ENCODE results near the gene UBA6. TPM values are rescaled to one million over a fixed set of nuclear protein-coding genes. Genes with fewer than 3 reads are reported as not detected.

The UBA6 gene
- total RNA-seq, 1 experiment from 2014 or later, result 59.4 TPM

DNA sequence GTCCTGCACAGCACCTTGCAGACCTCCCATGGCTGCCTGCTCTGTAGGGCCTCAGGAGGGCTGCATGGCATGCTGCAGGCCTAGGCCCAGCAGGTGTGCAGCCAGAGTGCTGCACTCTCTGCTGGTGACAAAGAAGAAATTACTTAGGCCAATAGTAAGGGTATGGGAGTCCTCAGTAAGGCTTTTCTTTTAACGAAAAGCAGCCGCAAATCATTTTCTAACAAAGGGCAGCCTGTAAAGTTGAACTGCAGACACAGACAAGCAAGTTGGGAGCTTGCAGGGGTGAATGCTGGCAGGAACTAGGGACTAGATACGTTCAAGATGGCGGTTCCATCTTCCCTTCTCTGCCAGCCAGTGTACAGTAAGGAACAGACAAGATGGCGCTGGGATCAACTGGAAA lies 22.4 kb upstream of the UBA6 start:
- CTCF ChIA-PET, result no interaction called here

DNA sequence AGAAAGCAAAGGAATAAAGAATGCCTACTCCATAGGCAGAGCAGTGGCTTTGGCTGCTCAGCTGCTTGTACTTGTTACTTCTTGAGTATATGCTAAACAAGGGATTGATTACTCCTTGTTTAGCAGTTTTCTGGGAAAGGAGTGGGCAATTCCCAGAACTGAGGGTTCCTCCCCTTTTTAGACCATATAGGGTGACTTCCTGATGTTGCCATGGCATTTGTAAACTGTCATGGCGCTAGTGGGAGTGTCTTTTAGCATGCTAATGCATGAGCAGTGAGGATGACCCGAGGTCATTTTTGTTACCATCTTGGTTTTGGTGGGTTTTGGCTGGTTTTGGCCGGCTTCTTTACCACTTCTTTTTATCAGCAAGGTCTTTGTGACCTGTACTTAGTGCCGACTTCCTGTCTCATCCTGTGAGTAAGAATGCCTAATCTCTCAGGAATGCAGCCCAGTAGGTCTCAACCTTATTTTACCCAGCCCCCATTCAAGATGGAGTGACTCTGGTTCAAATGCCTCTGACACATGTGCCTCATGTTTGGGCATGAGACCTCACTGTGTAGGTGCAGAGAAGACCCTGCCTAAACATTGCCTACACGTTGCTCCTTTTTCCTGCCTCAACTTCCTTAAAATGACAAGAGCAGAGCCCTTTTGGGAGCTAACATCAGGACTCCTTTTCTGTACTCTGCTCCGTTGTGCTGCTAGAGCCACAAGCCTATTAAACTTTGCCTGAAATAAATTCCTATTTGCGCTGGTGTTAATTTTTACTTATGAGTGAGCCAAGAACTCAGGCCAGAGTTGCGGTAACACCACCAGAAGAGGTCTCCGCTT lies 21.0 kb upstream of the UBA6 start:
- no peak for DNase-seq (ENCODE audit: low read depth, low spot score)
- no peak; the same call in 1 of the 2 replicates for ATAC-seq
- H3K4me1 ChIP-seq (ENCODE audit: control insufficient read depth, insufficient read depth, low read length), result no peaks in the 10 kb centered on the region
- in situ Hi-C loops (cut with HindIII; ENCODE audit: low pct_unique_long_range_greater_than_20kb, low sequenced_read_pairs) (no loop called here), intact Hi-C loops (cut with micrococcal nuclease; ENCODE audit: unreplicated experiment) (no loop called here)
- no peaks in the 10 kb centered on the region for H3K36me3 ChIP-seq (ENCODE audit: control insufficient read depth, insufficient read depth, low read length)
- no peaks in the 10 kb centered on the region for H3K9me3 ChIP-seq (ENCODE audit: control insufficient read depth, insufficient read depth, low read depth, low read length)
- H3K4me3 ChIP-seq (ENCODE audit: low read depth in 2 of 2, low read length in 2 of 2), result no peak overlapping the region
- no peak overlapping the region for H3K27ac ChIP-seq (ENCODE audit: low read length)
- ChIA-PET CTCF (no interaction called here), POLR2A (no interaction called here)
- BruUV-seq (replicated peaks), result no TSS peak
- TF ChIP-seq, protein P1, sequence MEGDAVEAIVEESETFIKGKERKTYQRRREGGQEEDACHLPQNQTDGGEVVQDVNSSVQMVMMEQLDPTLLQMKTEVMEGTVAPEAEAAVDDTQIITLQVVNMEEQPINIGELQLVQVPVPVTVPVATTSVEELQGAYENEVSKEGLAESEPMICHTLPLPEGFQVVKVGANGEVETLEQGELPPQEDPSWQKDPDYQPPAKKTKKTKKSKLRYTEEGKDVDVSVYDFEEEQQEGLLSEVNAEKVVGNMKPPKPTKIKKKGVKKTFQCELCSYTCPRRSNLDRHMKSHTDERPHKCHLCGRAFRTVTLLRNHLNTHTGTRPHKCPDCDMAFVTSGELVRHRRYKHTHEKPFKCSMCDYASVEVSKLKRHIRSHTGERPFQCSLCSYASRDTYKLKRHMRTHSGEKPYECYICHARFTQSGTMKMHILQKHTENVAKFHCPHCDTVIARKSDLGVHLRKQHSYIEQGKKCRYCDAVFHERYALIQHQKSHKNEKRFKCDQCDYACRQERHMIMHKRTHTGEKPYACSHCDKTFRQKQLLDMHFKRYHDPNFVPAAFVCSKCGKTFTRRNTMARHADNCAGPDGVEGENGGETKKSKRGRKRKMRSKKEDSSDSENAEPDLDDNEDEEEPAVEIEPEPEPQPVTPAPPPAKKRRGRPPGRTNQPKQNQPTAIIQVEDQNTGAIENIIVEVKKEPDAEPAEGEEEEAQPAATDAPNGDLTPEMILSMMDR (IDR thresholded peaks at IDR 0.05), result no peak
- TF ChIP-seq SIN3A (IDR thresholded peaks at IDR 0.05; ENCODE audit: borderline replicate concordance, insufficient read depth, low read depth, low read length), result no peak
- no peak for TF ChIP-seq TCF7L2 (IDR thresholded peaks at IDR 0.05; ENCODE audit: low read depth, low read length)
- TF ChIP-seq, protein P2, sequence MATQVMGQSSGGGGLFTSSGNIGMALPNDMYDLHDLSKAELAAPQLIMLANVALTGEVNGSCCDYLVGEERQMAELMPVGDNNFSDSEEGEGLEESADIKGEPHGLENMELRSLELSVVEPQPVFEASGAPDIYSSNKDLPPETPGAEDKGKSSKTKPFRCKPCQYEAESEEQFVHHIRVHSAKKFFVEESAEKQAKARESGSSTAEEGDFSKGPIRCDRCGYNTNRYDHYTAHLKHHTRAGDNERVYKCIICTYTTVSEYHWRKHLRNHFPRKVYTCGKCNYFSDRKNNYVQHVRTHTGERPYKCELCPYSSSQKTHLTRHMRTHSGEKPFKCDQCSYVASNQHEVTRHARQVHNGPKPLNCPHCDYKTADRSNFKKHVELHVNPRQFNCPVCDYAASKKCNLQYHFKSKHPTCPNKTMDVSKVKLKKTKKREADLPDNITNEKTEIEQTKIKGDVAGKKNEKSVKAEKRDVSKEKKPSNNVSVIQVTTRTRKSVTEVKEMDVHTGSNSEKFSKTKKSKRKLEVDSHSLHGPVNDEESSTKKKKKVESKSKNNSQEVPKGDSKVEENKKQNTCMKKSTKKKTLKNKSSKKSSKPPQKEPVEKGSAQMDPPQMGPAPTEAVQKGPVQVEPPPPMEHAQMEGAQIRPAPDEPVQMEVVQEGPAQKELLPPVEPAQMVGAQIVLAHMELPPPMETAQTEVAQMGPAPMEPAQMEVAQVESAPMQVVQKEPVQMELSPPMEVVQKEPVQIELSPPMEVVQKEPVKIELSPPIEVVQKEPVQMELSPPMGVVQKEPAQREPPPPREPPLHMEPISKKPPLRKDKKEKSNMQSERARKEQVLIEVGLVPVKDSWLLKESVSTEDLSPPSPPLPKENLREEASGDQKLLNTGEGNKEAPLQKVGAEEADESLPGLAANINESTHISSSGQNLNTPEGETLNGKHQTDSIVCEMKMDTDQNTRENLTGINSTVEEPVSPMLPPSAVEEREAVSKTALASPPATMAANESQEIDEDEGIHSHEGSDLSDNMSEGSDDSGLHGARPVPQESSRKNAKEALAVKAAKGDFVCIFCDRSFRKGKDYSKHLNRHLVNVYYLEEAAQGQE (IDR thresholded peaks at IDR 0.05; ENCODE audit: insufficient read depth in 1 of 2, low read depth in 2 of 2, low read length in 1 of 2), result no peak
- TF ChIP-seq POLR2AphosphoS5 (IDR thresholded peaks at IDR 0.05; ENCODE audit: low read depth, low read length), result no peak
- no peaks in the 10 kb centered on the region for H3K27me3 ChIP-seq (ENCODE audit: control insufficient read depth, insufficient read depth, low read length)

More for the DNA sequence above, 22.4 kb upstream of the UBA6 start:
- ATAC-seq, result no peak
- TF ChIP-seq SIN3A (IDR thresholded peaks at IDR 0.05; ENCODE audit: borderline replicate concordance, insufficient read depth, low read depth, low read length) (no peak), TCF7L2 (IDR thresholded peaks at IDR 0.05; ENCODE audit: low read depth, low read length) (no peak), POLR2AphosphoS5 (IDR thresholded peaks at IDR 0.05; ENCODE audit: low read depth, low read length) (no peak)
- TF ChIP-seq, protein P2 (IDR thresholded peaks at IDR 0.05; ENCODE audit: insufficient read depth in 1 of 2, low read depth in 2 of 2, low read length in 1 of 2), result no peak
- TF ChIP-seq, protein P1 (IDR thresholded peaks at IDR 0.05), result no peak
- no TSS peak for BruUV-seq (replicated peaks)
- H3K4me3 ChIP-seq (ENCODE audit: low read depth in 2 of 2, low read length in 2 of 2), result no peak overlapping the region
- no peaks in the 10 kb centered on the region for H3K27me3 ChIP-seq (ENCODE audit: control insufficient read depth, insufficient read depth, low read length)
- H3K36me3 ChIP-seq (ENCODE audit: control insufficient read depth, insufficient read depth, low read length), result no peaks in the 10 kb centered on the region
- intact Hi-C loops (cut with micrococcal nuclease; ENCODE audit: unreplicated experiment), result no loop called here
- DNase-seq (ENCODE audit: low read depth, low spot score), result no peak
- no peaks in the 10 kb centered on the region for H3K4me1 ChIP-seq (ENCODE audit: control insufficient read depth, insufficient read depth, low read length)
- H3K9me3 ChIP-seq (ENCODE audit: control insufficient read depth, insufficient read depth, low read depth, low read length), result no peaks in the 10 kb centered on the region; the same call in 1 of the 2 replicates
- H3K27ac ChIP-seq (ENCODE audit: low read length), result no peak overlapping the region
- POLR2A ChIA-PET, result no interaction called here
- in situ Hi-C loops (cut with HindIII; ENCODE audit: low pct_unique_long_range_greater_than_20kb, low sequenced_read_pairs), result no loop called here
